GM12878 (cell line): ENCODE data around the gene BCAS3. TPM values are rescaled to one million over a fixed set of nuclear protein-coding genes. Genes with fewer than 3 reads are reported as not detected.

Source experiments
- ATAC-seq: fragments of 200-7000 bp; cut with Tn5 transposase; 3 replicates; pipeline ENCODE4 v1.9.1; 2020; ENCODE audit warnings: mild to moderate bottlenecking, moderate library complexity
- BruUV-seq: library from RNA; stranded (reverse); fragments of 400-500 nt; replicated peaks from 2 replicates; lab custom pipeline; 2021; lab: Mats Ljungman, UMichigan
- CTCF ChIA-PET: fragments of 300-600 bp; sonication (Branson Sonifier 250); formaldehyde crosslinking; extraction: SDS; loops from one replicate; lab custom pipeline; 2021; ENCODE audit warnings: inconsistent platforms; lab: Yijun Ruan, JAX
- POLR2A ChIA-PET: fragments of 350-600 bp; formaldehyde crosslinking; extraction: SDS; loops from one replicate; lab custom pipeline; 2021; ENCODE audit warnings: inconsistent platforms; lab: Charles Lee
- RAD21 ChIA-PET: fragments of 300-600 bp; sonication (Branson Sonifier 250); formaldehyde crosslinking; loops from one replicate; lab custom pipeline; 2023; ENCODE audit warnings: antibody characterized with exemption; ENCODE audit not compliant: unreplicated experiment; lab: Charles Lee
- SMC1A ChIA-PET: fragments of 300-600 bp; sonication (Branson Sonifier 250); formaldehyde crosslinking; loops from one replicate; lab custom pipeline; 2023; ENCODE audit not compliant: unreplicated experiment, uncharacterized antibody; lab: Charles Lee
- DNase-seq: peaks from one replicate; pipeline ENCODE4 v3.0.0-alpha.2; 2011; ENCODE audit warnings: low read depth, low spot score
- FAIRE-seq: peaks from 3 replicates; lab custom pipeline; 2011; peaks lifted over from hg19 to GRCh38; lab: Jason Lieb, UNC
- H2AFZ ChIP-seq: 2 replicates; pipeline ENCODE4 v1.6.0; 2011; ENCODE audit warnings: low read depth, low read length, control low read depth; ENCODE audit not compliant: control insufficient read depth
- H3K27ac ChIP-seq: 2 replicates; pipeline ENCODE4 v1.5.1; 2011; ENCODE audit warnings: control low read depth; ENCODE audit not compliant: control insufficient read depth, insufficient read depth
- H3K27me3 ChIP-seq, 2 experiments: replicated peaks in 1 of 2; 2 replicates each; pipeline versions ENCODE4 v1.6.0 to v1.6.1; 2011; ENCODE audit warnings: low read length in 1 of 2; ENCODE audit not compliant: control insufficient read depth in 2 of 2, insufficient read depth in 2 of 2
- H3K36me3 ChIP-seq, 2 experiments: 2 replicates each; pipeline ENCODE4 v1.5.1; 2011; ENCODE audit warnings: low read length in 1 of 2; ENCODE audit not compliant: control insufficient read depth in 2 of 2, insufficient read depth in 2 of 2
- H3K4me1 ChIP-seq: 2 replicates; pipeline ENCODE4 v1.6.1; 2011; ENCODE audit warnings: mild to moderate bottlenecking, low read length, moderate library complexity, mixed read lengths; ENCODE audit not compliant: control insufficient read depth, insufficient read depth
- H3K4me2 ChIP-seq: 2 replicates; pipeline ENCODE4 v1.6.0; 2011; ENCODE audit warnings: control low read depth; ENCODE audit not compliant: control insufficient read depth, insufficient read depth
- H3K4me3 ChIP-seq: fragments of 200-600 bp; sonication (generic); 2 replicates; pipeline ENCODE4 v1.5.1; 2016
- H3K79me2 ChIP-seq: 2 replicates; pipeline ENCODE4 v1.6.0; 2011; ENCODE audit warnings: low read length; ENCODE audit not compliant: control insufficient read depth, insufficient read depth
- H3K9ac ChIP-seq: 2 replicates; pipeline ENCODE4 v1.8.0; 2011; ENCODE audit warnings: low read length, control low read depth, mixed read lengths; ENCODE audit not compliant: control insufficient read depth, insufficient read depth
- H3K9me3 ChIP-seq: replicated peaks from 3 replicates; pipeline ENCODE4 v1.5.1; 2011; ENCODE audit warnings: mild to moderate bottlenecking, low read length; ENCODE audit not compliant: control insufficient read depth, insufficient read depth
- H4K20me1 ChIP-seq: 2 replicates; pipeline ENCODE4 v1.6.0; 2011; ENCODE audit not compliant: control insufficient read depth, insufficient read depth
- CHD2 ChIP-seq: IDR thresholded peaks from 2 replicates; pipeline ENCODE4 v1.6.1; 2011; ENCODE audit warnings: low read depth, low read length, improper control_type of control experiment, borderline replicate concordance
- CREM ChIP-seq: IDR thresholded peaks from 2 replicates; pipeline ENCODE4 v1.6.1; 2014; ENCODE audit warnings: antibody characterized with exemption, low read depth
- EED ChIP-seq: sonication (generic); IDR thresholded peaks from 2 replicates; pipeline ENCODE4 v1.6.1; 2016; ENCODE audit warnings: antibody characterized with exemption, low read depth
- EGR1 ChIP-seq, 2 experiments: IDR thresholded peaks; 1 replicate in 1 of 2; 2 replicates in 1 of 2; pipeline ENCODE4 v1.6.1; 2011 to 2012; ENCODE audit warnings: low read depth in 2 of 2, low read length in 2 of 2, borderline replicate concordance in 1 of 2, mild to moderate bottlenecking in 1 of 2, moderate library complexity in 1 of 2
- HDAC6 ChIP-seq: fragments of 200-600 bp; sonication (generic); IDR thresholded peaks from one replicate; pipeline ENCODE4 v1.8.0; 2017; ENCODE audit warnings: antibody characterized with exemption; ENCODE audit not compliant: unreplicated experiment
- MYB ChIP-seq: fragments of 150-350 bp; IDR thresholded peaks from 2 replicates; pipeline ENCODE4 v1.6.1; 2014; ENCODE audit warnings: mild to moderate bottlenecking, low read depth, low read length, borderline replicate concordance
- NBN ChIP-seq: fragments of 450-650 bp; IDR thresholded peaks from 2 replicates; pipeline ENCODE4 v1.6.1; 2016
- PBX3 ChIP-seq: IDR thresholded peaks from 2 replicates; pipeline ENCODE4 v1.6.1; 2011; ENCODE audit warnings: mild to moderate bottlenecking, low read depth, low read length, moderate library complexity; ENCODE audit not compliant: insufficient replicate concordance
- PKNOX1 ChIP-seq: fragments of 450-650 bp; IDR thresholded peaks from 2 replicates; pipeline ENCODE4 v1.6.1; 2016; ENCODE audit warnings: mild to moderate bottlenecking
- POU2F2 ChIP-seq: IDR thresholded peaks from 3 replicates; pipeline ENCODE4 v1.6.1; 2011; ENCODE audit warnings: low read depth, mild to moderate bottlenecking, low read length, borderline replicate concordance
- TAF1 ChIP-seq: IDR thresholded peaks from 2 replicates; pipeline ENCODE4 v1.6.1; 2011; ENCODE audit warnings: mild to moderate bottlenecking, low read depth, low read length, borderline replicate concordance
- TARDBP ChIP-seq: IDR thresholded peaks from 2 replicates; pipeline ENCODE4 v1.6.1; 2016; ENCODE audit warnings: borderline replicate concordance
- WRNIP1 ChIP-seq: IDR thresholded peaks from 2 replicates; pipeline ENCODE4 v1.6.1; 2011; ENCODE audit warnings: low read depth, low read length, improper control_type of control experiment, borderline replicate concordance
- ZNF592 ChIP-seq: fragments of 450-650 bp; IDR thresholded peaks from 2 replicates; pipeline ENCODE4 v1.6.1; 2017; ENCODE audit warnings: mild to moderate bottlenecking, moderate library complexity
- ZNF622 ChIP-seq: fragments of 450-650 bp; IDR thresholded peaks from 2 replicates; pipeline ENCODE4 v1.6.1; 2017; ENCODE audit warnings: mild to moderate bottlenecking, inconsistent platforms
- in situ Hi-C: fragments of 300-500 bp; cut with MboI; formaldehyde crosslinking; loops from 9 replicates; pipeline ENCODE4 v1.14.3; 2018; ENCODE audit warnings: mixed read lengths
- intact Hi-C: fragments of 100-400 bp; cut with micrococcal nuclease; formaldehyde crosslinking; loops from one replicate; pipeline ENCODE4 v1.14.2; 2022; ENCODE audit not compliant: unreplicated experiment
- polyA plus RNA-seq, 11 experiments: library from polyadenylated mRNA; depleted of rRNA in 4 of 11; unstranded in 6 of 11; stranded (reverse) in 5 of 11; fragments of >200 nt; fragmentation: Nextera tagmentation in 4 of 11; fragmentation: Illumina TruSeq in 1 of 11; extraction: Ambion mirVana in 4 of 11; extraction: Trizol in 1 of 11; gene quantifications; 1 replicate in 1 of 11; 2 replicates in 10 of 11; pipeline versions ENCODE4 v1.2.1 to v1.2.3, GENCODE V29; 2011 to 2016; ENCODE audit warnings: inconsistent platforms in 2 of 11, missing spikeins in 2 of 11, low read depth in 1 of 11
- total RNA-seq, 4 experiments: library from RNA; depleted of rRNA in 3 of 4; stranded (reverse); fragments of >200 nt in 3 of 4; fragmentation: Illumina TruSeq in 1 of 4; extraction: Trizol in 1 of 4; gene quantifications; 2 replicates each; pipeline versions ENCODE4 v1.2.1 to v1.2.3, GENCODE V29; 2013 to 2021
- TF ChIP-seq, protein P1 (sequence below): fragments of 450-650 bp; formaldehyde crosslinking; IDR thresholded peaks from 2 replicates; pipeline ENCODE4 v1.5.0; 2022; ENCODE audit warnings: mild to moderate bottlenecking, missing genetic modification characterization

BCAS3 gene
- total and polyA plus RNA-seq, 10 of the 15 experiments (the other 5 are each of a cell fraction or from before 2014, with no cell fraction given): 2.1 to 11.0 (median 6.6) TPM

- H3K4me2 ChIP-seq: no peak overlapping the region
- FAIRE-seq (no peak), DNase-seq (no peak), ATAC-seq (no peak)
- ChIA-PET CTCF (interaction anchor here (0.6 to 2.0 kb wide), 2 partner anchors 12 to 24 kb away, joined by 3 to 6 read pairs; no protein-coding TSS in a partner anchor), SMC1A (interaction anchor here (0.6 to 1.0 kb wide), 2 partner anchors 9 to 939 kb away, joined by 3 read pairs; no protein-coding TSS in a partner anchor), RAD21 (interaction anchor here (0.6 kb wide), 1 partner anchor 347 kb away, joined by 4 read pairs; no protein-coding TSS in a partner anchor), POLR2A (no interaction called here)
- no peak overlapping the region for H3K27ac ChIP-seq
- H3K36me3 ChIP-seq: no peaks in the 10 kb centered on the region
- in situ Hi-C loops: no loop called here
- H3K27me3 ChIP-seq: no peaks in the 10 kb centered on the region
- H2AFZ ChIP-seq: no peak overlapping the region
- H4K20me1 ChIP-seq: no peaks in the 10 kb centered on the region
- H3K9me3 ChIP-seq: no peaks in the 10 kb centered on the region
- no peaks in the 10 kb centered on the region for H3K79me2 ChIP-seq
- no peak overlapping the region for H3K4me3 ChIP-seq
- H3K9ac ChIP-seq: no peak overlapping the region
- no peaks in the 10 kb centered on the region for H3K4me1 ChIP-seq
- intact Hi-C loops: no loop called here
- no TSS peak for BruUV-seq
- TF ChIP-seq, protein P1, sequence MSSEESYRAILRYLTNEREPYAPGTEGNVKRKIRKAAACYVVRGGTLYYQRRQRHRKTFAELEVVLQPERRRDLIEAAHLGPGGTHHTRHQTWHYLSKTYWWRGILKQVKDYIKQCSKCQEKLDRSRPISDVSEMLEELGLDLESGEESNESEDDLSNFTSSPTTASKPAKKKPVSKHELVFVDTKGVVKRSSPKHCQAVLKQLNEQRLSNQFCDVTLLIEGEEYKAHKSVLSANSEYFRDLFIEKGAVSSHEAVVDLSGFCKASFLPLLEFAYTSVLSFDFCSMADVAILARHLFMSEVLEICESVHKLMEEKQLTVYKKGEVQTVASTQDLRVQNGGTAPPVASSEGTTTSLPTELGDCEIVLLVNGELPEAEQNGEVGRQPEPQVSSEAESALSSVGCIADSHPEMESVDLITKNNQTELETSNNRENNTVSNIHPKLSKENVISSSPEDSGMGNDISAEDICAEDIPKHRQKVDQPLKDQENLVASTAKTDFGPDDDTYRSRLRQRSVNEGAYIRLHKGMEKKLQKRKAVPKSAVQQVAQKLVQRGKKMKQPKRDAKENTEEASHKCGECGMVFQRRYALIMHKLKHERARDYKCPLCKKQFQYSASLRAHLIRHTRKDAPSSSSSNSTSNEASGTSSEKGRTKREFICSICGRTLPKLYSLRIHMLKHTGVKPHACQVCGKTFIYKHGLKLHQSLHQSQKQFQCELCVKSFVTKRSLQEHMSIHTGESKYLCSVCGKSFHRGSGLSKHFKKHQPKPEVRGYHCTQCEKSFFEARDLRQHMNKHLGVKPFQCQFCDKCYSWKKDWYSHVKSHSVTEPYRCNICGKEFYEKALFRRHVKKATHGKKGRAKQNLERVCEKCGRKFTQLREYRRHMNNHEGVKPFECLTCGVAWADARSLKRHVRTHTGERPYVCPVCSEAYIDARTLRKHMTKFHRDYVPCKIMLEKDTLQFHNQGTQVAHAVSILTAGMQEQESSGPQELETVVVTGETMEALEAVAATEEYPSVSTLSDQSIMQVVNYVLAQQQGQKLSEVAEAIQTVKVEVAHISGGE (CRISPR knock-in tag): no peak
- no peak for TF ChIP-seq TARDBP
- TF ChIP-seq EGR1 (IDR thresholded peaks at IDR 0.05; ENCODE audit: borderline replicate concordance in 1 of 2, low read depth in 2 of 2, low read length in 2 of 2): no peak
- no peak for TF ChIP-seq EED
- TF ChIP-seq CREM: no peak
- no peak for TF ChIP-seq ZNF592
- no peak for TF ChIP-seq CHD2
- no peak for TF ChIP-seq WRNIP1
- TF ChIP-seq HDAC6: no peak
- TF ChIP-seq PKNOX1: no peak
- no peak for TF ChIP-seq NBN
- TF ChIP-seq PBX3: no peak
- no peak for TF ChIP-seq TAF1
- TF ChIP-seq ZNF622: no peak
- TF ChIP-seq POU2F2: no peak
- TF ChIP-seq MYB: no peak
These were observed 18.3 kb downstream of the BCAS3 start for GRCh38 chr17:60695960-60696359.
